Endothelial cell of umbilical vein (primary cell): ENCODE measurements around the gene CTRB2. TPM values are rescaled to one million over a fixed set of nuclear protein-coding genes. Genes with fewer than 3 reads are reported as not detected.

Experiments used
- BruUV-seq: library from RNA; stranded (reverse); fragments of 400-500 nt; replicated peaks from 2 replicates; lab custom pipeline; 2021; lab: Mats Ljungman, UMichigan
- CTCF ChIA-PET: fragments of 300-600, 350-600 bp; sonication (Branson Sonifier 250); formaldehyde crosslinking; loops from one replicate; lab custom pipeline; 2021; ENCODE audit warnings: antibody characterized with exemption, inconsistent platforms; lab: Charles Lee
- POLR2A ChIA-PET: fragments of 300-600, 350-600 bp; sonication (Branson Sonifier 250); formaldehyde crosslinking; loops from one replicate; lab custom pipeline; 2021; ENCODE audit warnings: antibody characterized with exemption, inconsistent platforms; lab: Charles Lee
- DNase-seq: peaks from one replicate; pipeline ENCODE4 v3.0.0-alpha.2; 2011; ENCODE audit warnings: low read depth, low spot score
- FAIRE-seq: peaks from 2 replicates; lab custom pipeline; 2011; peaks lifted over from hg19 to GRCh38; lab: Jason Lieb, UNC
- H2AFZ ChIP-seq: 2 replicates; pipeline ENCODE4 v1.6.0; 2012; ENCODE audit warnings: low read depth, low read length, control low read depth, inconsistent platforms
- H3K27ac ChIP-seq: 2 replicates; pipeline ENCODE4 v1.5.1; 2011; ENCODE audit warnings: low read depth, mild to moderate bottlenecking, control low read depth, low read length, moderate library complexity; ENCODE audit not compliant: insufficient read depth
- H3K27me3 ChIP-seq, 2 experiments: 2 replicates each; pipeline versions ENCODE4 v1.6.0 to v1.6.1; 2011; ENCODE audit warnings: low read length in 2 of 2, mixed read lengths in 1 of 2; ENCODE audit not compliant: control insufficient read depth in 2 of 2, insufficient read depth in 2 of 2
- H3K36me3 ChIP-seq, 2 experiments: 2 replicates in 1 of 2; 3 replicates in 1 of 2; pipeline ENCODE4 v1.5.1; 2011; ENCODE audit warnings: low read length in 2 of 2, mild to moderate bottlenecking in 1 of 2, moderate library complexity in 1 of 2; ENCODE audit not compliant: control insufficient read depth in 2 of 2, insufficient read depth in 2 of 2; ENCODE audit errors: extremely low read depth in 1 of 2
- H3K4me1 ChIP-seq: 3 replicates; pipeline ENCODE4 v1.5.1; 2011; ENCODE audit warnings: mild to moderate bottlenecking, low read length; ENCODE audit not compliant: control insufficient read depth, insufficient read depth; ENCODE audit errors: extremely low read depth
- H3K4me2 ChIP-seq: 2 replicates; pipeline ENCODE4 v1.6.1; 2011; ENCODE audit warnings: low read length, control low read depth, mixed read lengths; ENCODE audit not compliant: insufficient read depth
- H3K4me3 ChIP-seq, 3 experiments: fragments of 200-600 bp in 1 of 3; sonication (generic), shearing (Covaris generic) in 1 of 3; replicated peaks in 1 of 3; 2 replicates each; pipeline ENCODE4 v1.5.1; 2011 to 2016; ENCODE audit warnings: control low read depth in 3 of 3, low read length in 3 of 3, mild to moderate bottlenecking in 2 of 3, inconsistent platforms in 1 of 3, low read depth in 1 of 3, moderate library complexity in 1 of 3; ENCODE audit not compliant: insufficient read depth in 1 of 3
- H3K79me2 ChIP-seq: 2 replicates; pipeline ENCODE4 v1.6.0; 2012; ENCODE audit warnings: low read length, inconsistent platforms; ENCODE audit not compliant: control insufficient read depth, insufficient read depth
- H3K9ac ChIP-seq: replicated peaks from 2 replicates; pipeline ENCODE3; 2011; ENCODE audit warnings: low read length, control low read depth; ENCODE audit not compliant: insufficient read depth; ENCODE audit errors: extremely low read depth
- H3K9me1 ChIP-seq: replicated peaks from 3 replicates; pipeline ENCODE4 v1.6.0; 2011; ENCODE audit warnings: mild to moderate bottlenecking, low read length; ENCODE audit not compliant: control insufficient read depth, insufficient read depth; ENCODE audit errors: extremely low read depth
- H3K9me3 ChIP-seq: replicated peaks from 2 replicates; pipeline ENCODE4 v1.5.1; 2012; ENCODE audit warnings: low read length, inconsistent platforms; ENCODE audit not compliant: control insufficient read depth, insufficient read depth
- H4K20me1 ChIP-seq: replicated peaks from 2 replicates; pipeline ENCODE3; 2011; ENCODE audit warnings: mild to moderate bottlenecking, low read length; ENCODE audit not compliant: control insufficient read depth, insufficient read depth; ENCODE audit errors: extremely low read depth
- CTCF ChIP-seq, 2 donors: IDR thresholded peaks; 1 replicate in 1 of 2; 2 replicates in 1 of 2; pipeline ENCODE4 v1.5.1; 2011; ENCODE audit warnings: low read length in 2 of 2, mild to moderate bottlenecking in 2 of 2, moderate library complexity in 2 of 2, control low read depth in 1 of 2, inconsistent platforms in 1 of 2, low read depth in 1 of 2; ENCODE audit not compliant: insufficient read depth in 1 of 2; ENCODE audit errors: extremely low read depth in 1 of 2
- EZH2 ChIP-seq: IDR thresholded peaks from 2 replicates; pipeline ENCODE4 v1.6.1; 2012; ENCODE audit warnings: borderline replicate concordance, low read depth, mild to moderate bottlenecking, moderate library complexity, low read length, inconsistent platforms; ENCODE audit not compliant: severe bottlenecking
- FOS ChIP-seq: IDR thresholded peaks from 2 replicates; pipeline ENCODE4 v1.6.1; 2011; ENCODE audit warnings: mild to moderate bottlenecking, low read length, moderate library complexity, borderline replicate concordance; ENCODE audit not compliant: insufficient read depth
- GATA2 ChIP-seq: IDR thresholded peaks from 2 replicates; pipeline ENCODE4 v1.7.0; 2011; ENCODE audit warnings: low read depth, mild to moderate bottlenecking, moderate library complexity, mixed read lengths, low read length; ENCODE audit not compliant: insufficient read length, insufficient read depth
- JUN ChIP-seq: IDR thresholded peaks from 2 replicates; pipeline ENCODE4 v1.6.1; 2011; ENCODE audit warnings: borderline replicate concordance, low read depth; ENCODE audit not compliant: insufficient read length, insufficient read depth
- MAX ChIP-seq: IDR thresholded peaks from 2 replicates; pipeline ENCODE4 v1.6.1; 2011; ENCODE audit not compliant: insufficient read depth, insufficient read length
- MYC ChIP-seq: IDR thresholded peaks from one replicate; pipeline ENCODE4 v1.6.1; 2011; ENCODE audit warnings: mild to moderate bottlenecking, low read depth, low read length
- POLR2A ChIP-seq: IDR thresholded peaks from 2 replicates; pipeline ENCODE4 v1.6.1; 2012; ENCODE audit warnings: low read depth, mild to moderate bottlenecking, control low read depth, low read length
- POLR2AphosphoS5 ChIP-seq: IDR thresholded peaks from 2 replicates; pipeline ENCODE4 v1.6.1; 2012; ENCODE audit warnings: low read depth, mild to moderate bottlenecking, control low read depth, low read length, moderate library complexity; ENCODE audit not compliant: insufficient read depth
- dilution Hi-C: fragments of 300-500 bp; cut with MboI; formaldehyde crosslinking; loops from one replicate; pipeline ENCODE4 v1.15.0; 2019; ENCODE audit warnings: low sequenced_read_pairs; ENCODE audit not compliant: extremely low pct_ligation_motif_present
- intact Hi-C: fragments of 100-400 bp; cut with micrococcal nuclease; formaldehyde crosslinking; loops from one replicate; pipeline ENCODE4 v1.10.0; 2022
- polyA plus RNA-seq, 4 experiments: library from polyadenylated mRNA; depleted of rRNA in 3 of 4; stranded (reverse) in 3 of 4; unstranded in 1 of 4; fragments of >200 nt; gene quantifications; 2 replicates each; pipeline versions ENCODE4 v1.2.1 to v1.2.3, GENCODE V29; 2011 to 2012; ENCODE audit warnings: missing spikeins in 1 of 4
- total RNA-seq: library from RNA; stranded (reverse); gene quantifications from 2 replicates; pipeline ENCODE4 v1.2.3, GENCODE V29; 2021

CTRB2 gene
- total and polyA plus RNA-seq, 2 donors (not counting 3 experiments of a cell fraction or from before 2014, with no cell fraction given): not detected

- H4K20me1 ChIP-seq: no peaks in the 10 kb centered on the region
- BruUV-seq: no TSS peak
- H3K9ac ChIP-seq: no peak overlapping the region
- H3K27me3 ChIP-seq: no peaks in the 10 kb centered on the region
- dilution Hi-C loops: no loop called here
- no peaks in the 10 kb centered on the region for H3K9me1 ChIP-seq
- peaks cover 9 to 10% of the 10 kb centered on the region in 2 experiments for H3K36me3 ChIP-seq
- peaks cover 18% of the 10 kb centered on the region for H3K9me3 ChIP-seq
- H3K4me2 ChIP-seq: no peak overlapping the region
- no peak for TF ChIP-seq FOS
- no peak for TF ChIP-seq JUN
- H3K4me1 ChIP-seq: no peaks in the 10 kb centered on the region
- no peak overlapping the region for H2AFZ ChIP-seq
- ChIA-PET CTCF (no interaction called here), POLR2A (no interaction called here)
- no peak overlapping the region for H3K27ac ChIP-seq
- intact Hi-C loops: no loop called here
- H3K79me2 ChIP-seq: no peaks in the 10 kb centered on the region
- no peak overlapping the region for H3K4me3 ChIP-seq
- no peak for DNase-seq
- FAIRE-seq: no peak
Observed at GRCh38 chr16:75169899-75170405, 37.0 kb downstream of the CTRB2 start.

DNA sequence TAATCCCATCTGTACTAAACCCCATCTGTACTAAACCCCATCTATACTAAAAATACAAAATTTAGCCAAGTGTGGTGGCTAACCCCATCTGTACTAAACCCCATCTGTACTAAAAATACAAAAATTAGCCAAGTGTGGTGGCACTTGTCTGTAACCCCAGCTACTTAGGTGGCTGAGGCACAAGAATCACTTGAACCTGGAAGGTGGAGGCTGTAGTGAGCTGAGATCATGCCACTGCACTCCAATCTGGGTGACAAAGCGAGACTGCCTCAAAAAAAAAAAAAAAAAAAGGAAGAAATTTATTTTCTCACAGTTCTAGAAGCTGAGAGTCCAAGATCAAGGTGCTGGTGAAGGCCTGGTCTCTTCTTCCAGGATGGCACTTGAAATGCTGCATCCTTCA, 46.6 kb downstream of the CTRB2 start:
- Histone ChIP-seq H3K79me2 (no peaks in the 10 kb centered on the region), H3K9ac (no peak overlapping the region), H3K36me3 (no peaks in the 10 kb centered on the region), H4K20me1 (no peaks in the 10 kb centered on the region), H3K9me3 (no peaks in the 10 kb centered on the region), H3K27me3 (no peaks in the 10 kb centered on the region), H3K4me1 (no peaks in the 10 kb centered on the region), H3K4me2 (no peak overlapping the region), H2AFZ (no peak overlapping the region), H3K9me1 (no peaks in the 10 kb centered on the region), H3K4me3 (no peak overlapping the region), H3K27ac (no peak overlapping the region)
- no TSS peak for BruUV-seq
- dilution Hi-C loops: no loop called here
- POLR2A ChIA-PET: no interaction called here
- CTCF ChIA-PET: interaction anchor here (0.9 kb wide), 1 partner anchor 44 kb away, joined by 5 read pairs; the partner anchor contains the start of gene LDHD
- intact Hi-C loops: no loop called here
- DNase-seq (no peak), FAIRE-seq (no peak)
- TF ChIP-seq CTCF (IDR thresholded peaks at IDR 0.05; ENCODE audit: extremely low read depth in 1 of 2, insufficient read depth in 1 of 2, low read depth in 1 of 2, low read length in 2 of 2) (no peak), EZH2 (no peak), MAX (no peak), POLR2AphosphoS5 (no peak), GATA2 (no peak), FOS (no peak), JUN (no peak), POLR2A (no peak), MYC (no peak)
